H1 (cell line): ENCODE measurements around the gene UBR3. TPM values are rescaled to one million over a fixed set of nuclear protein-coding genes. Genes with fewer than 3 reads are reported as not detected.
A peak's percentile ranks its signal among the peaks of the same experiment; 100 is the strongest.

Experiments used
- CTCF ChIA-PET: fragments of 300-600 bp; sonication (Branson Sonifier 250); formaldehyde crosslinking; loops from one replicate; lab custom pipeline; 2021; ENCODE audit not compliant: partially characterized antibody; lab: Charles Lee
- POLR2A ChIA-PET: fragments of 300-600 bp; sonication (Branson Sonifier 250); formaldehyde crosslinking; loops from one replicate; lab custom pipeline; 2021; ENCODE audit warnings: inconsistent platforms; ENCODE audit not compliant: partially characterized antibody; lab: Charles Lee
- DNase-seq, 2 experiments: peaks; one replicate each; pipeline versions ENCODE4 v3.0.0 to v3.0.0-alpha.2; 2010 to 2022; ENCODE audit warnings: low spot score in 2 of 2, low read depth in 1 of 2, mixed read lengths in 1 of 2
- FAIRE-seq: peaks from 2 replicates; lab custom pipeline; 2011; peaks lifted over from hg19 to GRCh38; lab: Jason Lieb, UNC
- H2AFZ ChIP-seq: 2 replicates; pipeline ENCODE4 v1.8.1; 2012; ENCODE audit warnings: low read length, inconsistent platforms
- H2AK5ac ChIP-seq: 2 replicates; pipeline ENCODE4 v1.6.1; 2013; ENCODE audit warnings: low read depth, low read length
- H2BK120ac ChIP-seq: replicated peaks from 2 replicates; pipeline ENCODE3; 2013; ENCODE audit warnings: low read depth, low read length, inconsistent platforms
- H2BK12ac ChIP-seq: 2 replicates; pipeline ENCODE4 v1.6.1; 2013; ENCODE audit warnings: low read depth, low read length
- H2BK15ac ChIP-seq: 2 replicates; pipeline ENCODE4 v1.6.1; 2013; ENCODE audit warnings: low read length
- H2BK20ac ChIP-seq: 2 replicates; pipeline ENCODE4 v1.6.1; 2013; ENCODE audit warnings: low read length
- H2BK5ac ChIP-seq: 2 replicates; pipeline ENCODE4 v1.6.1; 2013; ENCODE audit warnings: low read depth, low read length
- H3K14ac ChIP-seq: 2 replicates; pipeline ENCODE4 v1.6.1; 2013; ENCODE audit warnings: inconsistent platforms; ENCODE audit not compliant: insufficient read length
- H3K18ac ChIP-seq: 2 replicates; pipeline ENCODE4 v1.6.1; 2013; ENCODE audit warnings: low read length; ENCODE audit errors: extremely low read depth
- H3K23ac ChIP-seq: 2 replicates; pipeline ENCODE4 v1.6.1; 2013; ENCODE audit warnings: inconsistent platforms; ENCODE audit not compliant: insufficient read length
- H3K23me2 ChIP-seq: 2 replicates; pipeline ENCODE4 v1.6.1; 2013; ENCODE audit warnings: low read depth, low read length
- H3K27ac ChIP-seq: 2 replicates; pipeline ENCODE4 v1.6.1; 2011; ENCODE audit warnings: low read depth, low read length, inconsistent platforms
- H3K27me3 ChIP-seq, 4 experiments: replicated peaks in 1 of 4; 1 replicate in 1 of 4; 2 replicates in 3 of 4; pipeline versions ENCODE4 v1.6.1 to v1.8.1; 2011 to 2013; ENCODE audit warnings: low read length in 3 of 4, mild to moderate bottlenecking in 3 of 4, inconsistent platforms in 2 of 4, mixed read lengths in 2 of 4, moderate library complexity in 1 of 4; ENCODE audit not compliant: control insufficient read depth in 3 of 4, insufficient read depth in 3 of 4; ENCODE audit errors: extremely low read depth in 1 of 4
- H3K36me3 ChIP-seq, 4 experiments: 2 replicates each; pipeline versions ENCODE4 v1.6.1 to v1.8.1; 2011 to 2013; ENCODE audit warnings: mild to moderate bottlenecking in 4 of 4, low read length in 3 of 4, moderate library complexity in 2 of 4, control low read depth in 1 of 4, inconsistent platforms in 1 of 4; ENCODE audit not compliant: insufficient read depth in 4 of 4, control insufficient read depth in 2 of 4
- H3K4ac ChIP-seq: replicated peaks from 2 replicates; pipeline ENCODE3; 2013; ENCODE audit warnings: low read length, low read depth, mixed read lengths, inconsistent platforms; ENCODE audit not compliant: insufficient read length
- H3K4me1 ChIP-seq, 4 experiments: replicated peaks in 1 of 4; 1 replicate in 1 of 4; 2 replicates in 3 of 4; pipeline versions ENCODE4 v1.6.1 to v1.8.1; 2011 to 2013; ENCODE audit warnings: low read length in 3 of 4, inconsistent platforms in 2 of 4, mixed read lengths in 1 of 4; ENCODE audit not compliant: insufficient read depth in 4 of 4, control insufficient read depth in 3 of 4
- H3K4me2 ChIP-seq, 2 experiments: 2 replicates each; pipeline versions ENCODE4 v1.6.1 to v1.8.1; 2011 to 2013; ENCODE audit warnings: low read depth in 2 of 2, low read length in 2 of 2, control low read depth in 1 of 2, inconsistent platforms in 1 of 2, mild to moderate bottlenecking in 1 of 2; ENCODE audit not compliant: insufficient read depth in 1 of 2
- H3K4me3 ChIP-seq, 4 experiments: fragments of 200-600, 300-600 bp in 1 of 4; sonication (generic), shearing (Covaris generic), sonication (Bioruptor Twin) in 1 of 4; 2 replicates each; pipeline versions ENCODE4 v1.5.1 to v1.8.1; 2011 to 2016; ENCODE audit warnings: low read length in 4 of 4, low read depth in 3 of 4, control low read depth in 2 of 4, inconsistent platforms in 2 of 4, mild to moderate bottlenecking in 2 of 4, mixed read lengths in 1 of 4, moderate library complexity in 1 of 4; ENCODE audit not compliant: insufficient read depth in 2 of 4; ENCODE audit errors: extremely low read depth in 1 of 4
- H3K56ac ChIP-seq: replicated peaks from 2 replicates; pipeline ENCODE3; 2013; ENCODE audit warnings: low read depth, mild to moderate bottlenecking, mixed read lengths, low read length, inconsistent platforms; ENCODE audit not compliant: insufficient read length
- H3K79me1 ChIP-seq: 2 replicates; pipeline ENCODE4 v1.6.1; 2013; ENCODE audit warnings: low read depth, low read length, control low read depth
- H3K79me2 ChIP-seq, 2 experiments: 2 replicates each; pipeline versions ENCODE4 v1.6.1 to v1.8.1; 2012 to 2013; ENCODE audit warnings: low read length in 2 of 2, mild to moderate bottlenecking in 2 of 2, inconsistent platforms in 1 of 2; ENCODE audit not compliant: insufficient read depth in 2 of 2, control insufficient read depth in 1 of 2
- H3K9ac ChIP-seq, 4 experiments: replicated peaks in 1 of 4; 1 replicate in 1 of 4; 2 replicates in 3 of 4; pipeline versions ENCODE4 v1.6.1 to v1.8.1; 2011 to 2013; ENCODE audit warnings: low read depth in 3 of 4, low read length in 3 of 4, control low read depth in 2 of 4, mild to moderate bottlenecking in 2 of 4, moderate library complexity in 2 of 4, inconsistent platforms in 1 of 4; ENCODE audit errors: extremely low read depth in 1 of 4
- H3K9me3 ChIP-seq, 2 experiments: 2 replicates each; pipeline versions ENCODE4 v1.6.1 to v1.8.1; 2012 to 2013; ENCODE audit warnings: mild to moderate bottlenecking in 2 of 2, moderate library complexity in 2 of 2, control low read depth in 1 of 2, inconsistent platforms in 1 of 2, low read depth in 1 of 2, low read length in 1 of 2, mixed read lengths in 1 of 2; ENCODE audit not compliant: insufficient read depth in 2 of 2
- H4K20me1 ChIP-seq, 2 experiments: replicated peaks in 1 of 2; 2 replicates each; pipeline versions ENCODE3 to v1.8.1; 2011 to 2013; ENCODE audit warnings: inconsistent platforms in 2 of 2, low read length in 2 of 2, mild to moderate bottlenecking in 1 of 2; ENCODE audit not compliant: insufficient read depth in 2 of 2, control insufficient read depth in 1 of 2
- H4K5ac ChIP-seq: 2 replicates; pipeline ENCODE4 v1.6.1; 2013; ENCODE audit warnings: low read length, low read depth, mixed read lengths, inconsistent platforms; ENCODE audit not compliant: insufficient read length
- H4K8ac ChIP-seq: 2 replicates; pipeline ENCODE4 v1.8.0; 2013; ENCODE audit warnings: mild to moderate bottlenecking, moderate library complexity, low read length, inconsistent platforms; ENCODE audit not compliant: insufficient read depth; ENCODE audit errors: extremely low read depth
- H4K91ac ChIP-seq: replicated peaks from 2 replicates; pipeline ENCODE3; 2013; ENCODE audit warnings: low read length, mixed read lengths, inconsistent platforms; ENCODE audit not compliant: insufficient read length
- KDM5A ChIP-seq: fragments of 200-600 bp; IDR thresholded peaks from 2 replicates; pipeline ENCODE4 v1.7.1; 2012; ENCODE audit warnings: mild to moderate bottlenecking, low read length, inconsistent platforms, mixed read lengths
- MAFK ChIP-seq: IDR thresholded peaks from 2 replicates; pipeline ENCODE4 v1.6.1; 2012; ENCODE audit warnings: low read depth, mild to moderate bottlenecking, improper control_type of control experiment, low read length
- SP1 ChIP-seq: IDR thresholded peaks from 2 replicates; pipeline ENCODE4 v1.6.1; 2011; ENCODE audit warnings: low read depth, low read length
- TAF7 ChIP-seq: optimal IDR thresholded peaks from 2 replicates; pipeline ENCODE3; 2011; ENCODE audit warnings: low read depth, mild to moderate bottlenecking, inconsistent platforms, low read length, moderate library complexity, borderline replicate concordance
- ZNF274 ChIP-seq: IDR thresholded peaks from 2 replicates; pipeline ENCODE4 v1.7.0; 2012; ENCODE audit warnings: low read length, borderline replicate concordance; ENCODE audit errors: extremely low read depth
- WGBS, 2 experiments: shearing (Covaris generic) in 1 of 2; methylation state at CpG; one replicate each; pipeline versions ENCODE4 v1.1.6 to v1.1.7; 2013 to 2015; ENCODE audit warnings: low lambda C conversion rate in 2 of 2, mixed read lengths in 2 of 2, inconsistent platforms in 1 of 2, low coverage in 1 of 2, missing lambda C conversion rate in 1 of 2; ENCODE audit not compliant: insufficient replicate concordance in 2 of 2, insufficient coverage in 1 of 2, insufficient read length in 1 of 2; ENCODE audit errors: extremely low coverage in 1 of 2, missing lambda C conversion rate in 1 of 2; 5-methylcytosine and 5-hydroxymethylcytosine counted together
- polyA plus RNA-seq, 7 experiments: library from polyadenylated mRNA; depleted of rRNA in 3 of 7; stranded (reverse) in 5 of 7; unstranded in 2 of 7; fragments of >200 nt in 5 of 7; fragments of 200-250 nt in 2 of 7; gene quantifications; 1 replicate in 5 of 7; 2 replicates in 1 of 7; 4 replicates in 1 of 7; pipeline versions ENCODE4 v1.2.1 to v1.2.3, GENCODE V29; 2011 to 2013; ENCODE audit warnings: missing spikeins in 2 of 7, mixed read lengths in 2 of 7
- total RNA-seq: library from RNA; stranded (reverse); fragmentation: NEBNext Ultra II Directional; extraction: Animal tissue kit (Norgen Biotek cat#: 25700); gene quantifications from 2 replicates; pipeline ENCODE4 v1.2.1, GENCODE V29; 2021

The UBR3 gene
- total and polyA plus RNA-seq, 2 of the 8 experiments (the other 6 are each of a cell fraction or from before 2014, with no cell fraction given) = 3.7 to 17.7 TPM

- H2BK120ac ChIP-seq = no peak overlapping the region
- no peak overlapping the region for H3K56ac ChIP-seq
- 94% methylated on average over 2 of the region's 2 CpGs; no CpG with 5 or more reads in 1 of the 2 experiments for WGBS, 2 experiments
- no peak overlapping the region for H2BK5ac ChIP-seq
- H3K18ac ChIP-seq = no peak overlapping the region
- POLR2A ChIA-PET = interaction anchor here (1.2 to 1.3 kb wide), 2 partner anchors 9 to 61 kb away, joined by 3 to 4 read pairs; partner anchors contain the start of gene KLHL23
- peaks cover 5% of the 10 kb centered on the region; the same call in 1 of the 2 replicates for H3K23me2 ChIP-seq
- no peak overlapping the region for H3K4me2 ChIP-seq
- no peaks in the 10 kb centered on the region for H3K36me3 ChIP-seq
- CTCF ChIA-PET = interaction anchor here (0.7 to 1.4 kb wide), 5 partner anchors 41 to 665 kb away, joined by 3 to 4 read pairs (median 3); no protein-coding TSS in a partner anchor
- H4K20me1 ChIP-seq = peaks cover 0 to 2% of the 10 kb centered on the region in 2 experiments
- no peak overlapping the region for H3K9ac ChIP-seq
- no peaks in the 10 kb centered on the region for H3K9me3 ChIP-seq
- H3K23ac ChIP-seq = no peak overlapping the region
- H3K14ac ChIP-seq = no peak overlapping the region
- no peak overlapping the region for H3K4me3 ChIP-seq
- no peak overlapping the region for H3K4ac ChIP-seq
- H2AFZ ChIP-seq = no peak overlapping the region
- no peaks in the 10 kb centered on the region for H3K79me1 ChIP-seq
- H3K4me1 ChIP-seq = peaks cover 0 to 7% (median 3%) of the 10 kb centered on the region in 4 experiments; a peak in 4 of 7 replicates
- no peak overlapping the region for H3K27ac ChIP-seq
- 0 out of 2 replicates have a peak overlapping the region, but pooled peaks have one; percentile 25 for H2BK15ac ChIP-seq
- peaks cover 0 to 2% (median 0%) of the 10 kb centered on the region in 4 experiments; a peak in 1 of 7 replicates for H3K27me3 ChIP-seq
- no peak overlapping the region for H2AK5ac ChIP-seq
- no peak overlapping the region for H4K5ac ChIP-seq
- no peak for FAIRE-seq
- H2BK12ac ChIP-seq = no peak overlapping the region
- peaks cover 9 to 13% of the 10 kb centered on the region in 2 experiments for H3K79me2 ChIP-seq
- no peak overlapping the region for H2BK20ac ChIP-seq
- no peak overlapping the region for H4K8ac ChIP-seq
- H4K91ac ChIP-seq = no peak overlapping the region
- no peak for DNase-seq
- TF ChIP-seq TAF7 = no peak
- no peak for TF ChIP-seq KDM5A
- no peak for TF ChIP-seq SP1
- no peak for TF ChIP-seq ZNF274
- TF ChIP-seq MAFK = no peak
Measured at GRCh38 chr2:169795181-169795580, 32.1 kb upstream of the UBR3 start.
